ENCODE measurements around the gene ANKRD39.

Gene ANKRD39

GRCh38 chr2:96825057-96825456 lies 32.8 kb downstream of the ANKRD39 start:
- no peak for DNase-seq

- DNase-seq: no peak
Observed at GRCh38 chr2:96824079-96824870, 33.5 kb downstream of the ANKRD39 start.

- no peak for DNase-seq
Observed at GRCh38 chr2:96823198-96823597, 34.6 kb downstream of the ANKRD39 start.

- DNase-seq: no peak
Observed at GRCh38 chr2:96822786-96823185, 35.0 kb downstream of the ANKRD39 start.

DNA sequence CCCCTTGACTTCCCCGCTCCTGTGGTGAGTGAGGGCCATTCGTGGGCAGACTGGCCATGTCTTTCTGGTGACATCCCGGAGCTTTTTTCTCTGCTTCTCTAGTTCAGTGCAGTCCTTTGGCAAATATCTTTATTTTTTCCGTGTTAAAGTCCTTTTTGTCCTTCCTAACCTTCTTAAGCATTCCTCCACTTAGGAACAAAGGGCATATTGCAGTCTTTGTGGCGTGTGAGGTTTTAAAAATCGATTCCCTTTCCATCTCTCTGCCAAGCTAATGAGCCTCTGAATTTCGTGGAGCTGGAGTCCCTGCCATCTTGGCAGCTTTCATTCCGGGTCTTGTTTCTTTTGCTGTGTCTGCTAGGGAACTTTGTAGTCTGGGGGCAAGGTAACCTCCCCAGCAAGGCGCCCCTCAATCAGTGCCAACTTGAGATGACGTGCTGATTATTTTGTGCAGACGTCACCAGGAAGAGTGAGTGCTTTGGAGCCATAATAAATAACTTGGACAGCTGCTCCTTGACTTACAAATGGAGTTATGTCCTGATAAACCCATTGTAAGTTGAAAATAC lies 36.6 kb downstream of the ANKRD39 start:
- no peak for DNase-seq

GRCh38 chr2:96819876-96820511 lies 37.8 kb downstream of the ANKRD39 start:
- no peak for DNase-seq

DNA sequence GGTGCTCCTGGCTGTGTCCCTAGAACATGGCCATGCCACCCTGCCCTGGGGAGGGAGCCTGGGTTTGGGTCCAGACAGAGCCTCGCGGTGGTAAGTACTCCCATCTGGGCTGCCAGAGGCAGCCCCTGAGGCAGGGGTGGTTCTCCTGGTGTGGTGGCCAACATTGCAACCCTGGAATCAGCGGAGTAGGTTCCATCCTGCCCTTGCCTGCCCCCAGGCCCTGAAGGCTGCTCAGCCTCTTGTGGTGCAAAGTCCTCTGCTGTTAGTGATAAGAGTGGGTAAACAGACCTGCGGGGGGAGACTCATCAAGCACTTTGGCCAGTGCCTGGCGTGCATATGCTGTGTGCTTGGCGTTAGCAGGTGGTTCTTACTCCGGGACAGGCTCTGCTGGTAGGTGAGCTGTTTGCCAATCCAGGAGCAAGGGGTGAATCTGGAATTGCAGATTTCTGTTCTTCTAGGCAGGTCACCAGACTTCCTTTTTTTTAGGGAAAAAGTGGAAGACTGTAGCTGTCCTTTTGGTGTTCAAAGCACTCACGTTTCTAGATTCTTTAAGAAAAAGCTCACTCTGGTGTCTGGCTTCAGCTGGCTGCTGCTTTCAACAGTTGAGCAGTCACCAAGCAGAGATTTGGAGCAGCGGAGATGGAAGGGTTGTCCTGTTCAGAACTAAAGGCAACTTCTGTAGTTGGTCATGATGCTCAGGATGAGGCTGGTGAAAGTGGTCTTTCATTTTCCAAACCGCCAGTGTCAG lies 38.5 kb downstream of the ANKRD39 start:
- no peak for DNase-seq

- no peak for DNase-seq
Observed at GRCh38 chr2:96817882-96818281, 39.9 kb downstream of the ANKRD39 start.

- DNase-seq: no peak
Observed at GRCh38 chr2:96816836-96817702, 40.7 kb downstream of the ANKRD39 start.

- peak; percentile 94 for DNase-seq
Observed at GRCh38 chr2:96816127-96816835, 41.5 kb downstream of the ANKRD39 start, which contains the start of gene CNNM3. Gene CNNM3 (plus strand): TSS chr2:96816268. CDS start chr2:96816278, 10 bp downstream.

DNA sequence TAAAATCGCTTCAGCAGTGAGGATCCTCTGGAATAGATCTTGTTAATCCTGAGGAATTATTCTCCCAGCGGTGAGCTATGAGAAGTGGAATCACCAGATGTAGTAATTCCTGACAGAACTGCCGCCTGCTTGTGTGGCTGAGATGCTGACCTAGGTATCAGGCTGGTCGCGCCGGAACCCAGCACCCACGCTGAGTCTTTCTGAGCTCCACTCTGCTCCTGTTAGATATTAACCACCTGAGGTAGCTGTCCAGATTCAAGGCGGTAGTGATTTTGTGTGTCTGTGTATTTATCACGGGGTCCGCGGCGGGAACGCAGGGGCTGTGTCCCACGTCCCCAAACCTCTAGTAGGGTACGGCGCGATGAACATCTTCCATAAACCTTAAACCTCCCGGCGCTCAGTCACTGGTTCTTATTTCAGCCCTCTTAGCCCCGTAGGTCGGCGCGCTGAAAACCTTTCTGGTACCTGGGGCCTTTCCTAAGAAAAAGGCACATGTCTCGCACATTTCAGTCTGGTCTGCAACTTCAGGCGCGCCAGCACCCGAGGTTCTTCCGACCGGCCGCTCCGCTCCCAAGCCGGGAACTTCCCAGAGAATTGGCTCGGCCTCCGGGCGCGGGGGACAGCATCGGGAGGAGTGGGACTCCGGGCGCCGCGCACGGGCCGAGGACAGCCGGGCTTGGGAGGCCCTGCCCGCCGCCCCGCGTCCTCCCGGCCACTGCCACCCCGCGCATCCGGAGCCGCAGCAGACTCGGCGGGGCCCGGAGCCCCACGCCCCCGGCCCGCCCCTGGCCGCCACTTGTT lies 42.3 kb downstream of the ANKRD39 start:
- no peak for DNase-seq

DNA sequence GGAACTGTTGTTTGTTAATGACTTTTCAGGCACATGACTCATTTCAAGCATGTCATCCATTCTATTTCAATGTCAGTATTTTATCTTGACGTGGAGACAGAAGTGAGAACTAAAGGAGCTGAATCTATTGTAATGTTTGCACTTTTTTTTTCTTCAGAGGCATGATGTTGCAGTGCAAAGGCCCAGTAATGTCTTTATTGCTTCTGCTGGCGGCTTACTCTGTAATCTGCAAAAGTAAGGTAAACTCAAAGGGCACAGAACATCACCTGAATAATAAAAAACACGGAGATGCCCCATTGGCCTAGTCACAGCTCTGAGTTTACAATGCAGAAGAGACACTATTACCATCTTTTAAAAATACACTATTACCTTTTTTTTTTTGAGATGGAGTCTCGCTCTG lies 44.2 kb downstream of the ANKRD39 start:
- DNase-seq: no peak

GRCh38 chr2:96811917-96812316 lies 45.9 kb downstream of the ANKRD39 start:
- no peak for DNase-seq

DNA sequence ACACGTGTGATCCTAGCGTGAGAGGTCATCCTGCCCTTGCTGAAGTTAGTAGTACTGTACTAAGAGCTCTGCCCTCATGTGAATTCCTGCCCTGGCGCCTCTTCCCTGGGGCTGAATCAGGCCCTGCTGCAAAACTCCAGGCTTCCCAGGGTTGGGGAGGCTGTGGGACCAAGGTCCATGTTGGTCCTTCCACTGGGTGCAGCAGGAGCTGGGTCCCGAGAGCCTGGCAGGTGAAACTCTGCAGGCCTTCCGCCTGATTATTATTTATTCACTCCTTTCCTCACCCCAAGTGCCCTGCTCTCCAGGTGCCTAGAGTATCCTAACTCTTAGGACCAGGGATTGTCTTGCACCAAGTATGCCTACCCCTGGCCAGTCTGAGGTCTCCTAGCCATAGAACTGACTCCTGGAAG lies 47.0 kb downstream of the ANKRD39 start:
- DNase-seq: no peak

- no peak for DNase-seq
Observed at GRCh38 chr2:96809951-96810782, 47.6 kb downstream of the ANKRD39 start.

GRCh38 chr2:96809216-96809882 lies 48.5 kb downstream of the ANKRD39 start:
- no peak for DNase-seq

DNA sequence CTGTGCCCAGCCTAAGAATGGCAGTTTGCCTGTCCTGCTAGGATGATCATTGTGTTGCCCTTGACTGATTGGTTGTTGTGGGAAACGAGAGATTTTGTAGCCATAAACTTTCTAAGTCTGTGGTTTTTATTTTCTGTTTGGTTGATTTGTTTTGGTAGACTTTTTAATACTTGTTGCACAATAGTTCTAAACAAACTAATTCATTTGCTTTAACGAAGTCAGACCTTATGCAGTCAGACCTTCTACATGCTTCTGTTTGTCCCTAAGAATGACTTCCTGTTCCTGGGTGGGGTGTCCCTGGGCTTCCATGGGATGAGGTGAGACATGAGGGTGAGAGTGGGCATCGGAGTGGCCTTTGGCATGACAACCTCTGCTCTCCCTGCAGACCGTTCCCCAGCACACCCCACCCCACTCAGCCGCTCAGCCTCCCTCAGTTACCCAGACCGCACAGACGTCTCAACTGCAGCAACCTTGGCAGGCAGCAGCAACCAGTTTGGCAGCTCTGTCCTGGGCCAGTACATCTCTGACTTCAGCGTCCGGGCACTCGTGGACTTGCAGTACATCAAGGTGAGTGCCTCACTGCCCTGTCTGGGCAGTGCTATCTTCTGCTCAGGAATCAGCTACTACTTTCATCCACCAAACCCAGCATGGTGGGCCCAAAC lies 49.5 kb downstream of the ANKRD39 start:
- DNase-seq: no peak

DNA sequence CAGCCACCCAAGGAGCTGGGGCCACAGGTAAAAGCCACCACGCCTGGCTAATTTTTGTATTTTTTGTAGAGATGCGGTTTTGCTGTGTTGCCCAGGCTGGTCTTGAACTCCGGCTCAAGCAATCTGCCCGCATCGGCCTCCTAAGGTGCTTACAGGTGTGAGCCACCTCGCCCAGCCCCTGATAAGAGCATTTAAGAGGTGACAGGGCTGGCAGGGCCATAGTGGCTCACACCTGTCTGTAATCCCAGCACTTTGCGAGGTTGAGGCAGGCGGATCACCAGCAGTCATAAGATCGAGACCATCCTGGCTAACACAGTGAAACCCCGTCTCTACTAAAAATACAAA lies 50.7 kb downstream of the ANKRD39 start:
- DNase-seq: no peak

All from inflammatory macrophage treated with lipopolysaccharide for 4 hours (primary cell).